NCI-H1105 treated with DMSO at 0.1 percent for 48 hours (cell line): ENCODE data around the gene SCN8A.

Experiments
- DNase-seq: peaks from one replicate; lab custom pipeline; 2025; lab: John Stamatoyannopoulos, UW

The SCN8A gene

DNA sequence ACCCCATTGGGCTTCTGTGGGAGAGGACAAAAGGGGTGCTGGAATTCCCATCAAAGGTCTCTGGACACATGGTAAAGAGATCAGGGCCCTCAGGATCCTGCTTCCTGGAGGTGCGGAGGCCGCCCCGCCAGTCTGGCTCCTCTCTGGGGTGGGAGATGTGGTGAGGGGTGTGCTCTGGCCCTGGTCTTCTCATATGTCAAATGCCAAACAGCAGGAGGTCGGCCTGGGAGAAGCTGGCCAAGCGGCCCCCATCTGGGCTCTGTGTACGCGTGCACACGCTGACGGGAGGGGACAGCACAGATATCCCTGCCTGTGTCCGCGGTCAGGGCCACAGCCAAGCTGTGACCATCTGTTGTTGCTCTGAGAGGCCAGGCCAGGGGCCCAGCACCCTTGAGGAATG lies 243.4 kb downstream of the SCN8A start:
- no peak for DNase-seq

DNA sequence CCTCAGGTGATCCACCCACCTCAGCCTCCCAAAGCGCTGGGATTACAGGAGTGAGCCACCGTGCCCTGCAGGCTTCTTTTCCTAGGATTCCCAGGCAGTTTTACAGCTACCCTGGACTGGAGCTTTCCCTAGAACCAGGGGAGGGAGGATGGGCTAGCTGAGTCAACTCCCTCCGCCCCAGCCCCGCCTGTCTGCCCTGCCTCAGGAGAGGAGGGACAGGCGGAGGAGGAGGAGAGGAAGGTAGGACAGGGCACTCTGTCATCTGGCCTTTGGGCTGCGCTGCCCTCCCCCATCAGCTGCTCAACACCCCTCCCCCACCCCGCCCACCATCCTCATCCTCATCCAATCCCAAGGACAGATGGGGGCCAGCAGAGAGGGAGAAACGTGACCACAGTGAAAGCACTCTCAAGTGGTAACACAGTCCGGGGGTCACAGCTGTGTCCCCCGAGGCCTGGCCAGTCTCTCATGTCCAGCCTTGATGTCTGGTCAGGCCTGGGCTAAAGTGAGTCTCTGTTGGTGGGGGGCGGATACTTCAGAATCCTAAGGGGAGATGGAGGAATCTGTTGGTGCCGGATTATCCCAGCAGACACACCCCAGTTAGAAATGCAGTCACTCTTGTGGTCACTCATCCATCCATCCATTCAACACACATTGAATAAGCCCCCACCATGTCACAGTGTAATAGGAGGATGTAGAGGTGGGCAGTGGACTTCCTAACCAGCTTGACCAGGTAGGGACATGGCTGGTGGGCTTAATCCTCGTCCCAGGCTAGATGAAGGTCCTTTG lies 245.2 kb downstream of the SCN8A start:
- DNase-seq: no peak

DNA sequence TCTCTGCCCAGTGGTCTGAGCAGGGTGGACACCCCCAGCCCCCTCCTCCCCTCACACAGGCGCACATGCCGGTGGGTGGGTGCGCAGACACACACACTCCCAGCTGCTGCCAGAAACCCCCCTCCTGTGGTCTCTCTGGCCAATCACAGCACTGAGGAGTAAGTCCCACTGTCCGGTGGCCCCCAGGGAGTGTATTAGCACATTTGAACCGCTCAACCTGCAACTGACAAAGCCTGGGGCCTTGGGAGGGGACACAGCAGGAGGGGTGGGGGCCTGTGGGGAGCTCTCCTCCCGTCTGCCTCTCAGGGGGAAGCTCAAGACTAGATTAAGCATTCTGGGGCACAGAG lies 245.8 kb downstream of the SCN8A start:
- no peak for DNase-seq

DNA sequence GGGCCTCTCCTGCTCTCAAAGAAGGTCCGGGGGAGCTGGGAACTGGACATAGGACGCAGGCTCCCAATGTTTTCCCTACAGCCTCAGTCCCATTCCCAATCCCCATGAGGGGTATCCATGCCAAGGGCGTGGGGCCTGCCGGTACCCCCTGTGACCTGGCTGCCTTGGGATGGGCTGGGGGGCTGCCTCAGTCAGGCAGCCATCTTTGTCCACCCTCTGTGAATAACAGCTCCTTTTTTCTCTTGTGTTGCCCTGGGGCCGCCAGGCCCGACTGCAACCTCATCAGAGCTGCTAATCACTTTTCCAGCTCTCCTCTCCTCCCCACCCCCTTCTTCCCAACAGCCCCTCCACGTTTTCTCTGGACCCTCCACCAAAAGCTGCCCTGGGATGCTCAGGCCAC lies 246.3 kb downstream of the SCN8A start:
- DNase-seq: no peak

DNA sequence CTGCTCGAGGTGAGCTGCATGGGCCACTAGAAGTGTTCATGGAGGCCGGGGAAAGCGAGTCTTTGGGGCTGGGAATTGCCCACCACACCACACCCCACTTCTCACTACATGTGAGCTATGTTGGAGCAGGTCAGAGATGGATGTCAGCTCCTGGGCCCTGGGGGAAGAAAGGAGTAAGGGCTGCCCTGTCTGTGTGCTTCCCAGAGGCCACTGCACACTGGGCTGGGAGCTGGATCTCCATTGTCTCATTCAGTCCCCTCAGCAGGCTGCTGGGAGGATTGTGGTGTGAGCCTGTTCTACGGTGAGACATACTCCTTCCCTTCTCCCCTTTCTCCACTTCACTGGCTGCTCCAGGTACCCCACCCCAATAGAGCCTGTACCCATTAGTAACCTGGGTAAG lies 247.0 kb downstream of the SCN8A start:
- DNase-seq: no peak

DNA sequence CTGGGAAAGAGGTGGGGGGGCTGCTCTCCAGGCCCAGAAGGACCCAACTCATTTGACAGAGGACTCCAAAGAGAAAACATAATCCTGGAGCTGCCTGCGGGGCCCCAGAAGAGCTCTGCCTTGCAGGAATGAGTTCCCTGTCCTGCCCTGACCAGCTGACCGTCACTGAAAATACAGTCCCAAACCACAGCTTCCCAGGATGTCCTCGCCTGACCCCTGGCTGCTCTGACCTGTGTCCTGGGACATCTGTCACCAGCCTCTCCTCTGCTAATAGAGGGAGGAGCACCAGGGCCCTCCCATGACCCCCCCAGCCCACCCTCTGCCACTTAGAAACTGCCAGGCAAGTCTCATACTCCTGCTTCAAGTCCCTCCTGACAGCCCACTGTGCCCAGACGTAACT lies 247.7 kb downstream of the SCN8A start:
- DNase-seq: no peak

DNA sequence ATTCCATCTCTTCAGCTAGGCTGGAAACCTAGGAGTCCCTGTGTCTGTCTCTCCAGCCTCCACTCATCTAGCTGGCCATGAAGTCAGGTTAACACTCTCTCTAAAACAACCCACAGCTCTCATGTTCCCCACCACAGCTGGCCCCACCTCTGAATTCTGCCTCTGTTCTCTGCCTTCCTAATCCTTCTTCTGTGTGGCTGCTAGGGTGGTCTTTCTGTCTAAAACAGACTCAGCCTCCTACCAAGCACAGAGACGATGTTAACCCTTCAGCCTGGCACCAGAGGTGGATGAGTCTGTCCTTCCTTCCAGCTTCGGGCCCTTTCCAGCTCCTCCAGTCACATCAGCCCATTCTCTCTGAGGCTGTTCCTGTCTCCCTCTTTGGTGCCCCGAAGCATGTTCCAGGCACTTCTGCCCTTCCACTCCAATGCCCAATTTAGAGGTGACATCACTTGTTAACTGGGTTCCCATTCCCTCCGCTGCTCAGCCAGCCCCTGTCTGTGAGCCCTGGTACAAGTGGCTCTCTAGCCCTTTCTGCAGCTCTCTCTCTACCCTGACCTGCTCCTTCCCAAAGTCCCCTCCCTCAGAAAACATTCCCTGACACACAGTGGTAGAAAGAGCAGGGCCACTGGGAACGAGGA lies 248.4 kb downstream of the SCN8A start:
- no peak for DNase-seq

DNA sequence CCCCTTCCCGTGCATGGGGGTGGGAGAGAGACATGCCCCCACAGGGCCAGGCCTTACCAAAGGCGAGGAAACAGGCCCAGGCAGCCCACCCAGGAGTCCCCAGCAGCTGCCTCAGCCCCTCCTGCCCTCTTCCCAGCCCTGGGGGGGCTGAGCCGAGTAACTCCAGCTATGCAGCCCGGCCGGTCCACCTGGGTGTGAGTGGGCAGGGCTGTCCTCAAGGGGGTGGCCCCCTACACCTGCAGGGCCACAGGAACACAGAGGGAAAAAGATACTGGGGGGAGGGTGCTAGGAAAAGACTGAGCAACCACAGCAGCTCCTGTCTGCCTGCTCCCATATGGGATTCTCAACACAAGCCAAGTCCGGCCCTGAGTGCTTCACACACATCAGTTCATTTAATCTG lies 249.9 kb downstream of the SCN8A start:
- DNase-seq: no peak

DNA sequence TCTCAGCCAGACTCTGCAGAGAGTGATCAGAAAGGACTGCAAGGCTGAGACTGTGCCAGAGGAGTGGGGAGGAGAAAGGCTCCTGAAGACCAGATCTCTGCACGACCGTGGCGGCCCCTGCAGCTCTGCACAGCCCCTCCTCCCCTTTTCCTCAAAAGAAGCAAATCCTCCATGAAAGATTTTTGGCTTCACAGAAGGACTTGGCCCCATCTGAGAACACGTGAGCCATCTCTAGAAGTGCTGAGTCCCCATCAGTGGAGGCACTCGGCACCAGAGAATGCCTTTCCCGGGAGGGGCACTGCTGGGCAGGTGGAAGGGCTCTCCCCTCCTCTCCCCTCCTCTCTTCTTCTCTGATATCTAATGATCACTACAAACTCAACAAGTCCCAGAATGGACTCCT lies 250.7 kb downstream of the SCN8A start:
- no peak for DNase-seq

DNA sequence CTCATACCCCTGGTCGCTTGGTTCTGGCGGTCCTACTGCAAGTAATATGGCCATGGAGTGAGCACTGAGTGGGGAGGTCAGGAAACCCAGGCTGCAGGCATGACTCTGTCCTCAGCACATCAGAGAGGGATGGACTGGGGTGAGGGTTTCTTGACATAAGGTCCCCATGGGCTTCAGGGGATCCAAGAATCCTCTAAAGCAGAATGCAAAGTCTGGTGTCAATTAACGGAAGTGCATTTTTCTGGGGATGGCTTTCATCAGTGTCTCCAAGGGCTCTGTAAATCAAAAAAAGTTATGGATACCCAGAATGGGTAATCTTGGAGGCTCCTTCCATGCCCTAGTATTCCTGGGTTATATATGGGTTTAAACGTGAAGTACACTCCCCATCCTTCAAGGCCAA lies 253.8 kb downstream of the SCN8A start:
- DNase-seq: no peak

DNA sequence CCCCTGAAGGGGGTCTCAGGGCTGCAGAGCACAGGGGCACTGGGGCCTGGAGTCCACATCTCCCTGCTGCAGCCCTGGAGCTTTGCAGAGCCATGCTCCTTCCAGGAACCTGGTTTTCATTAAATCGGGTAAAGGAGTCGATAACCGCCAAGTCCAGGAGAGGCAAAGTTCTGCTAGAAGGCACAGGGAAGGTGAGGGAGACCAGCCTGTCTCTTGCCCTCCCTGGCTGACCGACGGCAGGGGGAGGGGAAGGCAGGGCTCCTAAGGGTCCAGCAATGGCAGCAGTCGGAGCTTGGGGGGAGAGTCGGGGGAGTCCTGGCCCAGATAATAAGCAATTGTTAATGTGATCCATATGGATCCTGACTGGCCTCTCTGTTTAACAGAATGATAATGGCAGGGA lies 254.4 kb downstream of the SCN8A start:
- DNase-seq: no peak

DNA sequence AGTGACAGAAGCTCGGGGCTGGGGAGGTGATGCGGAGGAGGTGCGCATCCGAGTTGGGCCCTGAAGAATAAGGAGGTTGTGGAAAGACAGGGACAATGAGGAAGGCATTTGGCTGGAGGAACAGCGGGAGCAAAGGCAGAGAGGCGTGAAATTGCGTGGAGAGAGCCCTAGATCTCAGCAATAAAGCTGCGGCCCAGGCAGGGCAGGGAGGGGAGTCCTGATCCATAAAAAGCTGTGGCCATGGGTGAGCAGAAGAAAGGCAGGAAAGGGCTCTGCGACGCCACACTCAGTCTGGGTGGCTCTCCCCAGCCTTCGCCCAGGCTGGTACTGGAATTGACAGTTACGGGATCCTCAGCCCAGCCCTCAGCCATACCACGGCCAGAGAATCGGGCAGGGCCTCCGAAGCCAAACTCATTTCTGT lies 255.2 kb downstream of the SCN8A start:
- no peak for DNase-seq

DNA sequence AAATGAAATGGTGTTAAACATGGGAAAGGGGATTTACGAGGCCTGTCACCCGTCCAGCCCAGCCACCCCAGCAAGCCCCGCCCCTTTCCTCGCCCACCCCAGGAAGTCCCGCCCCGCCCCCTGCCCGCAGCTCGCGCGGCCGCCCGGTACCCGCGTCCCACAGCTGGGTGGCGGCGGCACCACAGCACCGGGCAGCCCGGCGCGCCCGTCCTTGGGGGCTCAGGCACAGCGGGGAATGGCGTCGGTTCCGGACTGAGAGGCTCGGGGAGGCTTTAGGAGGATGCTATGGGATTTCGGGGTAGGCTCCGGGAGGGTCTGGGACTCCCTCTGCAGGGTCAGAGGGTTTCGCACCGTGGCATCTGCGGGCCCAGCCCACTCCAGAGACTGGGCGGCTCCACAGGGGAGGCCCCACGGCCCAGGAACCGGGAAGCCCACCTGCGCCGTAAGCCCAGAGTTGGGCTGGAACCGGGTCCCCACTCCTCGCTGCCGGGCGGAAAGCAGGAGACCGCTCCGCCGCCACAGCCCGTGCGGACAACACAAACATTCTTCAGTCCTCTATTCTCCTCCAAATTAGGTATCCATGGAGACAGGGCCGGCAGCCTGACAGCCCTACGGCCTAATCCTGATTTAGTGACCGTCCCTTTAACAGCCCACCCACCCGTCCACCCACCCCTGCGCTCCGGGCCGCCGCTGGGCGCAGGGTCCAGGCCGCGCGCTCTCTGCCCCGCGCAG lies 256.0 kb downstream of the SCN8A start:
- no peak for DNase-seq

DNA sequence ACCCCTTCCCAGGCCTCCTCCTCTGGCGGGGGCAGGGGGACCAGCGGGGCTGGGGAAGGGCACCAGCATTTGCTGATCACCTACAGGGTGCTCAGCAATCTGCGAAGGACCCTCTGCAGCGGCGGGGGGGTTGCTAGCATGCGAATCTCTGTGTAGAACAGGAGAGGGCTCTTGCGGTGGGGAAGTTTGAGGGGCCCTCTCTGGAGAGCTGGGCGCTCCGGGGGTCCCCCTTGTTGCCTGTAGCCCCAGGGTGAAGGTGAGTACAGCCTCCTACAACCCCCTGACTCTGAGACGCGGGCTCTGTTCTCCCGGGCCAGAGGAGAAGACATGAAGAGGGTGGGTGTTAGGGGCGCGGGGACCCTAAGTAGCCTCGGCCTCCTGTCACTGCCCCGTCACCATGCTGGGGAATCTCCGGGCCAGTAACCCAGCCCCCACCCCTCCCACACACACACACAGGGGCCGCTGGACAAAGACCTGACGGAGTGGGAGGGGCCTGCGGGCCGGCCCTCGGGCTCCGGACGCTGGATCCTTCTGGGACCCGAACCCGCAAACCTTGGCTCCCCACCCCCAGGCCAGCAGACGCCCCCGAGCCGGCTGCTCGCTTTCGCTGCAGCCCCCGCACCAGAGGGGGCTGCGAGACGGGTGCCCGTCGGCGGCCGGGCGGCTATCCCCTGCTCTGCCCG lies 256.8 kb downstream of the SCN8A start:
- DNase-seq: no peak

DNA sequence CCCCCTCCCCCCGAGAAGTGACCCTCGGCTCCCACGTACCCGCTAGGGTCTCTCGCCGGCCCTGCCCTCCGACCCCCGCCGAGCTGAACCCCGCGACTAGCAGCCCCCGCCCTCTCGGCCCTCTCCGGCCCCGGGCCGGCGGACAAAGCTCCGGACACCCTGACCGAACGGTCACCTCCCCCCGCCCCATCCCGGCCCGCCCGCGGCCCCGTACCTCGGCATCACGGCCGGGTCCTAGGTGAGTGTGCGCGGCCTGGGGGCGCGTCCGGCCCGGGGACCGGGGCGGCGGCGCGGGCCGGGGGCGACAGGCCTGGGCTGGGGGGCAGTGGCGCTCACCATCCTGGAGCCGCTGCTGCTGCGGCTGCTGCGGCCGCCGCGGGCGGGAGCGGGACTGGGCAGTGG lies 257.3 kb downstream of the SCN8A start, which contains the start of gene FIGNL2:
Gene FIGNL2, minus strand, starts transcription at position 393 of the 402 bp plus-strand sequence. CDS start 26,305 bp downstream, outside the sequence.
- no peak for DNase-seq

DNA sequence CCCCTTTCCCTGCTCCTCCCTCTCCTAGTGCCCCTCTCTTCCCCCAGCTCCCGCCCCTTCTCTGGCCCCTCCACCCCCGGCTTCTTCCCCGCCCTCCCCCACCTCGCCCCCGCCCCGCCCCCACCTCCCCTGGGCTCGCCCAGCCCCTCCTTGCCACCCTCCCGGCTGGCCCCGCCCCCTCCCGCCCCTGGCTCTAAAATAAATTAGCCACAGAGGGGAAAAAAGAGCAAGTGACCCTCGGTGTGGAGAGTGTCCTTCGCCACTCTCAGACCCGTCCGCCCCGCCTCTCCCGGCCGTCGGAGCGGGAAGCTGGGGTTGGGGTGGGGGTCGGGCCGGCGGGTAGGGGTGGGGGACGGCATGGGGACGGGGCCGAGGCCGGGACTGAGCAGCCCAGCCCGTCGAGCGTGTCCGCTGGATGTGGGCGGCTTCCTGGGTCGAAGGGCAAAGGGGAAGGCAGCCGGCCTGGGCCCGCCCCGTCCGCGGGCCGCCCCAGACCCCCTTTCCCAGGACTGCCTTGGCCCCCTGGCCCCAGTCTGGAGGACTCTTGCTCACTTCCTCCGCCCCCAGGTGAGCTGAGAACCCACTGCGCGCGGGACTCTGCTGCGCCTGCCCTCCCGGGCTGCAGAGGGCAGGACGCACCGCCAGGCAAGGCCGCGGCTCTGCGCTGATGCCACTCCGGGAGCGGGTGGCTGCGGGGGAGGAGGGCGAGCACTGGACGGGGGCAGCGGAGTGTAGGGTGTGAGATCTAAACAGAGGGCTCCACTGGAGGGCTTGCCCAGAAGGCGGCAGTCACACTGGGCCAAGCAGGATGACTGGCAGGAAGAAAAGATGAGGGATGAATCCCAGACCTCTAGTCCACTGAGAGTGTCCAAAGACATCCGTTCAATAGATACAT lies 258.1 kb downstream of the SCN8A start:
- DNase-seq: no peak

DNA sequence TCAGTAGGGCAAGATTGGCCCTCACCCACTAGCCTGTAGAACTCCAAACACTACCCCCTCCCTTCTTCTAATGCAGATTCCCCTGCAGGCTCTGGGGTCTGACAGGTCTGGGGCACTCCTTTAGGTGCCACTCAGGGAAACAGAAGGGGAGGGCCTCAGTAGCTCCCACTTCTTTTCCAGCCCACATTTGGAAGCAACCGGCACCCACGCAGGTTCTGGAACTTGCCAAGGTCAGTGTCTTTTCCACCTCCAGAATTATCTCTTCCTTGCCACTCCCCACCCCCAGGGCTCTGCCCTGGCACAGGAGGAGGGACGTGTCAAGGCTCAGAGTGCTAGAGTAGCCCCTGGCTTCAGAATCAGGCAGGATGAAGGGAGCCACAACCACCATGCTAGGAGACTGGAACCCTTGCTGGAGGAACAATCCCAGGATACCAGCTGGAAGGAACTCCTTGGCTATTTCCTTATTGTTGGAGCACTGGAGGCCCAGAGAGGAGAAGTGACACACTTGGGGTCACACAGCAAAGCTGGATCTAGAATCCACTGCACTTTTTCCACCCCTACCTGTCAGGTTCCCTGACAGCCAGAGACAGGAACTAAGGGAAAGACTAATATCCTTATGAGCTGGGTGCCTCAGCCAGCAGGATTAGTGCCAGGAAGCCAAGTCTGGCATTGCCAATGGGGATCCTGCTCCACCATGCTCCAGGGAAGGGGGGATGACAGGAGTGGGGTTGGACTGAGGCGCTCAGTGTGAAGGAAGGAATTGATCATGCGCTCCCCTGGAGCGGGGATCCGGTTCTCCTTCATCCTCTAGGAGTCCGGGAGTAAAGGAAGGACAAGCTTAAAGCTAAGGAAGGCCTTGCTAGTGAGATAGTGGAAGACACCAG lies 259.3 kb downstream of the SCN8A start:
- DNase-seq: no peak

DNA sequence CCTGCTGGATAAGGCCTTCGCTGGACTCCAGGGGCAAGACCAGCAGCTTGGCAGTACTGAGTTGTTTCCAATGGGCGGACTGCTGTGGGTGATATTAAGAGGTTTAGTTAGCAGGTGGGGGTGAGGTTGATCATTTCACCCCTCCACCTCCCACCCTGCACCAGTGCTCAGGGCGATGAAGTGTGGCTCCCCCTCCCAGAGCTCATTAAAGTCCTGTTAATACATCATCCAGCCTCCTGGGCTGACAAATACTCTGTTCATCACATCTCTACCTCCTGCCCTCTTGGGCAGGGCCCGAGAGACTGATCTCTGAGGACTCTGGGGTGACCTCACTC lies 259.9 kb downstream of the SCN8A start:
- DNase-seq: no peak

DNA sequence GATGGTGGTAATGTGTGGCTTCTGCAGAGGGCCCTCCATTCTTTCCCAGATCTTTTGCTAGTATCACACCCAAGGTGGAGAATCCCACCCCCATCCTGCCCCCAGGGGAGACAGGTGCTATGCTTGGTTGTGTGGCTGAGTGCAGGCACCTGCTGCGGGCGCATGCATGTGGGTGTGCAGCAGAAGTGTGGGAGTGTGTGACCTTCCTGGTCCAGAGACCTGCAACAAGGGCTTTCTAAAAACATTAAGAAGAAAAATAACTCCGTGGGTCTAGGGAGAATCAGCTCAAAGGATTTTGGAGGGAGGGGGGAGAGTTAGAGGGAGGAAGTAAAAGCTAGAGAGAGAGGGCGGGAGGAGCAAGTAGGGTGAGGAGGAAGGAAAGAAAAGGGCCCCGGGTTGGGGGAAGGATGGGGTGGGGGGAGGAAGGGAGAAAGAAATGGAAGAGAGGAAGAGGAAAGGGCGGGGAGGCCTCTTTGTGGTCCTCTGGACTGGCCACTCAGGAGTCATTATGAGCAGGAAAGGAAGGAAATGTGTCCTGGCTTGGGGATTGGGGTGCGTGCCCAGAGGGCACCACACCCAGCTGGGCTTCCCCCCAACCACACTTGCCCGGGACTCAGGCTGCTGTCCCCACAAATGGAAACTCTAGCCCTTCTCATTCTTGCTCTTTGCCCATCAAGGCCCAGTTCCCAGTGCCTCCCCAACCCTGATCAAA lies 260.5 kb downstream of the SCN8A start:
- DNase-seq: no peak
